Stimulated activated effector memory CD8-positive, alpha-beta T cell treated with anti-CD3 and anti-CD28 coated beads, Interleukin-12 subunit alpha, Interleukin-12 subunit beta, amount 100 ng/mL, for 72 hours (primary cell): ENCODE results near the gene ABCG1.

Source experiments
- ATAC-seq: fragments of 150-1000 bp; cut with Tn5 transposase; 2 replicates; pipeline ENCODE4 v1.10.0; 2021
- DNase-seq, 2 donors: peaks; one replicate each; pipeline ENCODE4 v3.0.0; 2021 to 2022; ENCODE audit warnings: low spot score in 2 of 2
- H3K27ac Mint-ChIP-seq: one replicate; pipeline ENCODE4 v1.8.0; 2022; ENCODE audit warnings: mild to moderate bottlenecking, mixed read lengths
- H3K36me3 Mint-ChIP-seq: one replicate; pipeline ENCODE4 v1.8.0; 2022; ENCODE audit warnings: mild to moderate bottlenecking, mixed read lengths
- H3K4me1 Mint-ChIP-seq: one replicate; pipeline ENCODE4 v1.8.0; 2022; ENCODE audit warnings: mixed read lengths
- H3K4me3 Mint-ChIP-seq: one replicate; pipeline ENCODE4 v1.8.0; 2022; ENCODE audit warnings: mild to moderate bottlenecking, mixed read lengths
- H3K9me3 Mint-ChIP-seq: one replicate; pipeline ENCODE4 v1.8.0; 2022; ENCODE audit warnings: mixed read lengths

ABCG1 gene

GRCh38 chr21:42188663-42189062 lies 30.3 kb upstream of the ABCG1 start:
- H3K36me3 Mint-ChIP-seq: no peaks in the 10 kb centered on the region
- H3K4me1 Mint-ChIP-seq: peaks cover 79% of the 10 kb centered on the region
- no peak for DNase-seq
- H3K9me3 Mint-ChIP-seq: no peaks in the 10 kb centered on the region
- no peak for ATAC-seq
- H3K4me3 Mint-ChIP-seq: no peak overlapping the region
- H3K27ac Mint-ChIP-seq: peak overlapping the region; percentile 4

- Mint-ChIP-seq H3K36me3 (no peaks in the 10 kb centered on the region), H3K9me3 (no peaks in the 10 kb centered on the region), H3K4me1 (peaks cover 87% of the 10 kb centered on the region), H3K27ac (no peak overlapping the region), H3K4me3 (no peak overlapping the region)
- ATAC-seq (no peak), DNase-seq (no peak)
Observed at GRCh38 chr21:42189431-42189830, 29.5 kb upstream of the ABCG1 start.

- H3K4me3 Mint-ChIP-seq: no peak overlapping the region
- ATAC-seq: peak; percentile 84
- no peak overlapping the region for H3K27ac Mint-ChIP-seq
- no peaks in the 10 kb centered on the region for H3K9me3 Mint-ChIP-seq
- H3K4me1 Mint-ChIP-seq: peaks cover 92% of the 10 kb centered on the region
- DNase-seq: peak; percentile 36 to 74
- no peaks in the 10 kb centered on the region for H3K36me3 Mint-ChIP-seq
Observed at GRCh38 chr21:42189860-42190485, 29.0 kb upstream of the ABCG1 start.

- Mint-ChIP-seq H3K36me3 (no peaks in the 10 kb centered on the region), H3K4me1 (peaks cover 95% of the 10 kb centered on the region), H3K4me3 (no peak overlapping the region), H3K27ac (no peak overlapping the region), H3K9me3 (no peaks in the 10 kb centered on the region)
- DNase-seq (no peak), ATAC-seq (no peak)
Observed at GRCh38 chr21:42190486-42190863, 28.5 kb upstream of the ABCG1 start.

- H3K4me3 Mint-ChIP-seq: no peak overlapping the region
- ATAC-seq (no peak), DNase-seq (no peak)
- peaks cover 92% of the 10 kb centered on the region for H3K4me1 Mint-ChIP-seq
- H3K9me3 Mint-ChIP-seq: no peaks in the 10 kb centered on the region
- no peak overlapping the region for H3K27ac Mint-ChIP-seq
- no peaks in the 10 kb centered on the region for H3K36me3 Mint-ChIP-seq
Observed at GRCh38 chr21:42191064-42191463, 27.9 kb upstream of the ABCG1 start.

- peak overlapping the region; percentile 82 for H3K27ac Mint-ChIP-seq
- peak overlapping the region; percentile 33 for H3K4me3 Mint-ChIP-seq
- DNase-seq (no peak), ATAC-seq (no peak)
- H3K4me1 Mint-ChIP-seq: peaks cover 84% of the 10 kb centered on the region
- H3K36me3 Mint-ChIP-seq: no peaks in the 10 kb centered on the region
- H3K9me3 Mint-ChIP-seq: no peaks in the 10 kb centered on the region
Observed at GRCh38 chr21:42191696-42192595, 27.0 kb upstream of the ABCG1 start.

- ATAC-seq: peak; percentile 73
- Mint-ChIP-seq H3K4me3 (peak overlapping the region; percentile 33), H3K27ac (peak overlapping the region; percentile 82), H3K36me3 (no peaks in the 10 kb centered on the region), H3K9me3 (no peaks in the 10 kb centered on the region), H3K4me1 (peaks cover 71% of the 10 kb centered on the region)
- peak; percentile 40 to 83 for DNase-seq
Observed at GRCh38 chr21:42193131-42193671, 25.7 kb upstream of the ABCG1 start.

GRCh38 chr21:42193721-42194120 lies 25.2 kb upstream of the ABCG1 start:
- ATAC-seq (no peak), DNase-seq (no peak)
- Mint-ChIP-seq H3K36me3 (no peaks in the 10 kb centered on the region), H3K4me1 (peaks cover 70% of the 10 kb centered on the region), H3K27ac (peak overlapping the region; percentile 82), H3K4me3 (peak overlapping the region; percentile 33), H3K9me3 (no peaks in the 10 kb centered on the region)

- DNase-seq (no peak), ATAC-seq (no peak)
- Mint-ChIP-seq H3K27ac (no peak overlapping the region), H3K4me1 (peaks cover 68% of the 10 kb centered on the region), H3K9me3 (no peaks in the 10 kb centered on the region), H3K4me3 (no peak overlapping the region), H3K36me3 (no peaks in the 10 kb centered on the region)
Observed at GRCh38 chr21:42194863-42195262, 24.1 kb upstream of the ABCG1 start.

- Mint-ChIP-seq H3K9me3 (no peaks in the 10 kb centered on the region), H3K4me3 (no peak overlapping the region), H3K36me3 (no peaks in the 10 kb centered on the region), H3K27ac (no peak overlapping the region), H3K4me1 (peaks cover 61% of the 10 kb centered on the region)
- DNase-seq (no peak), ATAC-seq (no peak)
Observed at GRCh38 chr21:42195378-42196031, 23.4 kb upstream of the ABCG1 start.

- H3K27ac Mint-ChIP-seq: no peak overlapping the region
- no peak overlapping the region for H3K4me3 Mint-ChIP-seq
- no peaks in the 10 kb centered on the region for H3K9me3 Mint-ChIP-seq
- peaks cover 41% of the 10 kb centered on the region for H3K4me1 Mint-ChIP-seq
- DNase-seq (no peak), ATAC-seq (peak; percentile 65)
- no peaks in the 10 kb centered on the region for H3K36me3 Mint-ChIP-seq
Observed at GRCh38 chr21:42198929-42199867, 19.7 kb upstream of the ABCG1 start.

- Mint-ChIP-seq H3K4me1 (peaks cover 33% of the 10 kb centered on the region), H3K9me3 (no peaks in the 10 kb centered on the region), H3K27ac (no peak overlapping the region), H3K4me3 (no peak overlapping the region), H3K36me3 (no peaks in the 10 kb centered on the region)
- no peak for ATAC-seq
- DNase-seq: peak in 1 of 2 donors; percentile 44
Observed at GRCh38 chr21:42199868-42200463, 19.0 kb upstream of the ABCG1 start.

- H3K9me3 Mint-ChIP-seq: no peaks in the 10 kb centered on the region
- no peak overlapping the region for H3K4me3 Mint-ChIP-seq
- peaks cover 5% of the 10 kb centered on the region for H3K36me3 Mint-ChIP-seq
- no peak overlapping the region for H3K27ac Mint-ChIP-seq
- DNase-seq: no peak
- no peak for ATAC-seq
- peaks cover 25% of the 10 kb centered on the region for H3K4me1 Mint-ChIP-seq
Observed at GRCh38 chr21:42200906-42201614, 17.9 kb upstream of the ABCG1 start.
